Liver (tissue), 9 donors: ENCODE measurements around the gene TPM4. TPM values are rescaled to one million over a fixed set of nuclear protein-coding genes. Genes with fewer than 3 reads are reported as not detected.

Experiments
- DNase-seq: peaks from one replicate; pipeline ENCODE4 v3.0.0-alpha.2; 2017; ENCODE audit warnings: low spot score
- H3K27ac ChIP-seq, 2 donors: one replicate each; pipeline ENCODE4 v1.7.0; 2013; ENCODE audit warnings: inconsistent platforms in 2 of 2, low read length in 2 of 2, control low read depth in 1 of 2, low read depth in 1 of 2, mild to moderate bottlenecking in 1 of 2
- H3K27me3 ChIP-seq, 4 donors: one replicate each; pipeline versions ENCODE4 v1.6.1 to v1.7.0; 2013; ENCODE audit warnings: low read length in 3 of 4, inconsistent platforms in 1 of 4, mild to moderate bottlenecking in 1 of 4, moderate library complexity in 1 of 4; ENCODE audit not compliant: control insufficient read depth in 4 of 4, insufficient read depth in 4 of 4
- H3K36me3 ChIP-seq, 4 donors: one replicate each; pipeline versions ENCODE4 v1.6.1 to v1.7.0; 2013; ENCODE audit warnings: low read length in 3 of 4, mild to moderate bottlenecking in 3 of 4, low read depth in 1 of 4, moderate library complexity in 1 of 4; ENCODE audit not compliant: control insufficient read depth in 4 of 4, insufficient read depth in 3 of 4
- H3K4me1 ChIP-seq, 4 donors: one replicate each; pipeline versions ENCODE4 v1.6.1 to v1.7.0; 2013; ENCODE audit warnings: low read length in 3 of 4, mild to moderate bottlenecking in 3 of 4, moderate library complexity in 1 of 4; ENCODE audit not compliant: control insufficient read depth in 4 of 4, insufficient read depth in 4 of 4
- H3K4me3 ChIP-seq, 3 donors: one replicate each; pipeline versions ENCODE4 v1.6.1 to v1.7.0; 2013; ENCODE audit warnings: low read length in 3 of 3, control low read depth in 1 of 3, low read depth in 1 of 3, mild to moderate bottlenecking in 1 of 3
- H3K9ac ChIP-seq, 2 donors: one replicate each; pipeline ENCODE4 v1.7.0; 2013; ENCODE audit warnings: low read length in 2 of 2, mild to moderate bottlenecking in 2 of 2, moderate library complexity in 2 of 2, control low read depth in 1 of 2, low read depth in 1 of 2
- H3K9me3 ChIP-seq, 4 donors: one replicate each; pipeline versions ENCODE4 v1.6.1 to v1.7.0; 2013; ENCODE audit warnings: low read length in 3 of 4; ENCODE audit not compliant: control insufficient read depth in 4 of 4
- ATF3 ChIP-seq: IDR thresholded peaks from 2 replicates; pipeline ENCODE4 v1.6.1; 2016; ENCODE audit warnings: antibody characterized with exemption
- CTCF ChIP-seq: fragments of 150-350 bp; IDR thresholded peaks from 2 replicates; pipeline ENCODE4 v1.5.1; 2017; ENCODE audit warnings: improper control_type of control experiment, low read depth, low read length; ENCODE audit not compliant: missing input control
- EGR1 ChIP-seq, 2 donors: IDR thresholded peaks; 2 replicates each; pipeline ENCODE4 v1.6.1; 2016 to 2018; ENCODE audit warnings: antibody characterized with exemption in 2 of 2, low read depth in 2 of 2
- FOXA1 ChIP-seq: IDR thresholded peaks from 2 replicates; pipeline ENCODE4 v1.6.1; 2016; ENCODE audit warnings: antibody characterized with exemption
- FOXA2 ChIP-seq: IDR thresholded peaks from 2 replicates; pipeline ENCODE4 v1.6.1; 2016; ENCODE audit warnings: antibody characterized with exemption
- GABPA ChIP-seq, 2 donors: IDR thresholded peaks in 1 of 2; conservative IDR thresholded peaks in 1 of 2; 2 replicates each; pipeline ENCODE4 v1.6.1; 2016; ENCODE audit warnings: antibody characterized with exemption in 2 of 2, mild to moderate bottlenecking in 1 of 2, moderate library complexity in 1 of 2
- HNF4A ChIP-seq, 2 donors: conservative IDR thresholded peaks; 2 replicates each; pipeline ENCODE4 v1.6.1; 2016; ENCODE audit warnings: antibody characterized with exemption in 2 of 2, mild to moderate bottlenecking in 2 of 2
- HNF4G ChIP-seq: IDR thresholded peaks from 2 replicates; pipeline ENCODE4 v1.6.1; 2016; ENCODE audit warnings: antibody characterized with exemption
- JUND ChIP-seq, 2 donors: IDR thresholded peaks; 2 replicates each; pipeline ENCODE4 v1.6.1; 2016; ENCODE audit warnings: antibody characterized with exemption in 2 of 2
- MAX ChIP-seq: IDR thresholded peaks from 2 replicates; pipeline ENCODE4 v1.6.1; 2016; ENCODE audit warnings: antibody characterized with exemption
- NR2F2 ChIP-seq: IDR thresholded peaks from 2 replicates; pipeline ENCODE4 v1.6.1; 2016; ENCODE audit warnings: antibody characterized with exemption
- RAD21 ChIP-seq, 2 donors: IDR thresholded peaks; 2 replicates each; pipeline ENCODE4 v1.6.1; 2016; ENCODE audit warnings: antibody characterized with exemption in 2 of 2, mild to moderate bottlenecking in 2 of 2
- REST ChIP-seq: IDR thresholded peaks from 2 replicates; pipeline ENCODE4 v1.6.1; 2016; ENCODE audit warnings: antibody characterized with exemption, mild to moderate bottlenecking
- RXRA ChIP-seq, 2 donors: IDR thresholded peaks; 2 replicates each; pipeline ENCODE4 v1.6.1; 2017 to 2018; ENCODE audit warnings: antibody characterized with exemption in 2 of 2, mild to moderate bottlenecking in 1 of 2
- SP1 ChIP-seq: IDR thresholded peaks from 2 replicates; pipeline ENCODE4 v1.6.1; 2018; ENCODE audit warnings: antibody characterized with exemption, mild to moderate bottlenecking
- TAF1 ChIP-seq: conservative IDR thresholded peaks from 2 replicates; pipeline ENCODE4 v1.6.1; 2016; ENCODE audit warnings: antibody characterized with exemption, mild to moderate bottlenecking
- YY1 ChIP-seq: IDR thresholded peaks from 2 replicates; pipeline ENCODE4 v1.6.1; 2016; ENCODE audit warnings: antibody characterized with exemption, mild to moderate bottlenecking
- ZBTB33 ChIP-seq: IDR thresholded peaks from 2 replicates; pipeline ENCODE4 v1.6.1; 2016; ENCODE audit warnings: antibody characterized with exemption
- WGBS: extraction: QIAGEN DNeasy Blood & Tissue Kit; methylation state at CpG from one replicate; pipeline ENCODE4 v1.1.7; 2013; 5-methylcytosine and 5-hydroxymethylcytosine counted together
- polyA plus RNA-seq, 2 donors: library from polyadenylated mRNA; stranded (reverse) in 1 of 2; unstranded in 1 of 2; fragments of 200-250 nt in 1 of 2; fragments of >200 nt in 1 of 2; fragmentation: Nextera tagmentation in 1 of 2; extraction: Ambion mirVana in 1 of 2; gene quantifications; one replicate each; pipeline versions ENCODE4 v1.2.1 to v1.2.3, GENCODE V29; 2013 to 2015
- total RNA-seq, 2 donors: library from RNA; depleted of rRNA; stranded (reverse); fragments of >200 nt; gene quantifications; one replicate each; pipeline ENCODE4 v1.2.3, GENCODE V29; 2014
- donor health status: healthy.
- donor health status: healthy.
- donor health status: healthy.
- donor health status: healthy.
- donor health status: healthy.

The TPM4 gene
- total and polyA plus RNA-seq, 4 donors = 19.8 to 59.9 (median 43.4) TPM

- no peaks in the 10 kb centered on the region for H3K27me3 ChIP-seq
- H3K36me3 ChIP-seq = peaks cover 0 to 18% (median 1%) of the 10 kb centered on the region in 4 donors
- no peaks in the 10 kb centered on the region for H3K9me3 ChIP-seq
- no peak overlapping the region for H3K4me3 ChIP-seq
- no peak overlapping the region for H3K9ac ChIP-seq
- no peak overlapping the region for H3K27ac ChIP-seq
- DNase-seq = no peak
- peaks cover 0 to 8% (median 4%) of the 10 kb centered on the region in 4 donors for H3K4me1 ChIP-seq
- TF ChIP-seq JUND (IDR thresholded peaks at IDR 0.05) = peak; percentile 57 to 91
- no peak for TF ChIP-seq GABPA (IDR thresholded peaks at IDR 0.05 in 1 of 2, conservative IDR thresholded peaks at IDR 0.05 in 1 of 2)
- TF ChIP-seq YY1 = no peak
- TF ChIP-seq EGR1 (IDR thresholded peaks at IDR 0.05; ENCODE audit: low read depth in 2 of 2) = no peak
- no peak for TF ChIP-seq RXRA (IDR thresholded peaks at IDR 0.05)
- peak; percentile 20 for TF ChIP-seq HNF4G
- TF ChIP-seq ZBTB33 = no peak
- TF ChIP-seq TAF1 = no peak
- TF ChIP-seq ATF3 = peak; percentile 48
- no peak for TF ChIP-seq REST
- no peak for TF ChIP-seq NR2F2
- TF ChIP-seq CTCF = no peak
- TF ChIP-seq SP1 = peak; percentile 40
- no peak for TF ChIP-seq FOXA1
- TF ChIP-seq MAX = no peak
- TF ChIP-seq HNF4A (conservative IDR thresholded peaks at IDR 0.05) = peak in 1 of 2 donors; percentile 27
- TF ChIP-seq RAD21 (IDR thresholded peaks at IDR 0.05) = no peak
- no peak for TF ChIP-seq FOXA2
- 70% methylated on average over 10 of the region's 10 CpGs for WGBS
Measured at GRCh38 chr19:16094360-16095070, 18.2 kb downstream of the TPM4 start.
